ENCODE data around the gene SLC25A28. TPM values are rescaled to one million over a fixed set of nuclear protein-coding genes. Genes with fewer than 3 reads are reported as not detected.

The SLC25A28 gene
- total RNA-seq, result 10 to 100 TPM; 39.2 to 47.2 TPM

DNA sequence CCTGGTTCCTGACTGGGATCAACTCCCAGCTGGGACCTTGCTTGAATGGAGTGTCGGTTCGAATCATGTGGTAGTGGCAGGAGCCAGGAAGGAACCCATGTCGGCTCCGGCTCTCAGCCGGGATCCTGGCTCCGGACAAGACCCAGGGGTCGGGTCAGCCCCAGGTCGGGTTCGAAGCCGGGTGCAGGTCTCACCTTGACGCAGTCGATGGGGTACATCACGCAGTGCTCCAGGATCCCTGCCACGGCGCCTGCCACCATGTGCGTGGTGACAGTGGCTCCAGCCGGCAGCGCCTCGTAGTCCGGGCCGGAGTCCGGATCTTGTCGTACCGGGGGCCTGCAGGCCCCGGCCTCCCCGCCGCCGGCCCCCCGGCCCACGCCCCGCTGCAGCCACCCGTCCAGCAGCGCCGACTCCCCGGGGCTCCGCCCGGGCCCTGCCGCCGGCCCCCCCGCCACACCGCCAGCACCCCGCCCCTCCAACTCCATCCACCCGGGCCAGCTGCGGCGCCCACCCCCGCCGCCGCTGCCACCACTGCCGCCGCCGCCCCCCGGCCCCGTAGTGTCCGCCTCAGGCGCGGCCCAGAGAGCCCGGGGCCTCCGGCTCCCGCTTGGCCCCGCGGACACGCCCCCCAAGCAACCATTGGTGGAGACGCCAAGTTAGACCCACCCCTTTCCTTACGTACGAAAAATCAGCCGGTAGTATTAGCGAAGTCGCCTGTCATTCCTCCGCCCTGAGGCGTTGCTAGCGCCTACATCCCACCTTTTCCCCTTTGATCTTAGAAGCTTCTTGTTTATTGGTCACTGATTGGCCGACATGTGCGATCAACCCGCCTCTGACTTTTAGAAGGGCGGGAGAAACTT, at the start of gene SLC25A28:
SLC25A28 (minus strand) TSS at position 589 of the 860 bp plus-strand sequence; CDS start at position 485, 104 bp downstream.
- peak; percentile 82 for ATAC-seq (replicated peaks)
- no peaks in the 10 kb centered on the region for H3K9me3 Mint-ChIP-seq
- H3K36me3 Mint-ChIP-seq (ENCODE audit: low read depth), result peaks cover 42% of the 10 kb centered on the region
- peak within 1 kb of the TSS; percentile 96 for H3K27ac Mint-ChIP-seq
- no peaks in the 10 kb centered on the region for H3K27me3 Mint-ChIP-seq
- peaks cover 39% of the 10 kb centered on the region for H3K4me1 Mint-ChIP-seq
- peak within 1 kb of the TSS; percentile 91 for H3K4me3 Mint-ChIP-seq

DNA sequence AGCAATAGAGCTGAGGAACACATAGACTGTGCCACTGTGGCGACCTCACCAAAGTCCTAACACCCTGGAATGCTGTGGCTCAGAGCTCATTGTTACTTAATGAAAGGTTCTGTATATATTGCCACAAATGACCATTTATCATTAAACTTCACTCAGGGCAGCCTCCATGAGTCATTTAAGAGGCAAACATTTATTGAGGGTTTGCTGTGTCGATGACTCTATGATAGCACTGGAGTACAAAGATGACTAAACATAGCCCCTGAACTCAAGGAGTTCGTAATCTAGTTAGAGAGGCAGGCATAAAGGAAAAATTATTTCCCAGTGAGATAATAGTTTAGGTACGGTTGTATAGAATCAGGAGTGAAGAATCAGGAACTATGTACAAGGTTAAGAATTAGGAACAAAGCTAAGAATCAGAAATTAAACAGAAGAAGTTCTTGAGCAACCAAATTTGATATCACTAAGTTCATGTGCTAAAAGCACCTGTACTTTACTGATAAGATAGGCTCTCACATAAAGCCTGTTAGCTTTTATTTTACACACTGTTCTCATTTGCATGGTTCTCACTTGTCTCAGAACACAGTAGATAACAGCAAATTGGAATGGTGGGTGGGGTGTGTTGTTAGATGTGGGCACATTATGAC, 47.0 kb upstream of the SLC25A28 start:
- no peak for ATAC-seq (replicated peaks)
- no peak overlapping the region for H3K27ac Mint-ChIP-seq
- H3K9me3 Mint-ChIP-seq, result no peaks in the 10 kb centered on the region
- H3K4me3 Mint-ChIP-seq, result no peak overlapping the region
- H3K36me3 Mint-ChIP-seq (ENCODE audit: low read depth), result peaks cover 38% of the 10 kb centered on the region
- no peaks in the 10 kb centered on the region for H3K27me3 Mint-ChIP-seq
- no peaks in the 10 kb centered on the region for H3K4me1 Mint-ChIP-seq

- Mint-ChIP-seq H3K27me3 (no peaks in the 10 kb centered on the region), H3K4me3 (no peak overlapping the region), H3K27ac (no peak overlapping the region), H3K9me3 (no peaks in the 10 kb centered on the region), H3K4me1 (peaks cover under 1% of the 10 kb centered on the region), H3K36me3 (ENCODE audit: low read depth) (peaks cover 43% of the 10 kb centered on the region)
- ATAC-seq (replicated peaks), result no peak
Observed at GRCh38 chr10:99665304-99665703, 45.1 kb upstream of the SLC25A28 start.

- no peak for ATAC-seq (replicated peaks)
- no peak overlapping the region for H3K27ac Mint-ChIP-seq
- no peak overlapping the region for H3K4me3 Mint-ChIP-seq
- H3K4me1 Mint-ChIP-seq, result peaks cover 13% of the 10 kb centered on the region
- H3K27me3 Mint-ChIP-seq, result peaks cover 1% of the 10 kb centered on the region
- peaks cover 30% of the 10 kb centered on the region for H3K36me3 Mint-ChIP-seq (ENCODE audit: low read depth)
- no peaks in the 10 kb centered on the region for H3K9me3 Mint-ChIP-seq
Observed at GRCh38 chr10:99661377-99661763, 41.1 kb upstream of the SLC25A28 start.

DNA sequence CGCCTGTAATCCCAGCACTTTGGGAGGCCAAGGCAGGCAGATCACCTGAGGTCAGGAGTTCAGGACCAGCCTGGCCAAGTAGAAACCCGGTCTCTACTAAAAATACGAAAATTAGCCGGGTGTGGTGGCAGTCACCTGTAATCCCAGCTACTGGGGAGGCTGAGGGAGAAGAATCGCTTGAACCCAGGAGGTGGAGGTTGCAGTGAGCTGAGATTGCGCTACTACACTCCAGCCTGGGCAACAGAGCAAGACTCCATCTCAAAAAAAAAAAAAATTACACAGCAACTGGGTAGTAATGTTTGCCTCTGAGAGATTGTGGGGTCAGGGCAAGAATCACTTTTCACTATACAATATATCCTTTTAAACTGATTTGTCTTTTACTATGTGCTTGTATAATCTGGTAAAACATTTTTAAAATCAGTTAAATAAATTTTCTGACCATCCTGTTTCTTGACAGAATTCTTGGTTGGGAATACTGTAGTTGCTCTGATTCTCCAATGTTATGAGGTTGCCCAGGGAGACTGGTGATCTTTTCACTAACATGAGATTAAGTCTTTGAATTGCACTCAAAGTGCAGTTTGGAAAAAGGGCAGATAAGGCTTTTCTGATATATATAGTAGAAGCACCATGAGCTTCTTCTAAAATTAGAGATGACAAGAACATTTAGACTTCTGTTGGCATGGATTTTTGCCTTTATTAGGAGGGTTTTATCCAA, 40.6 kb upstream of the SLC25A28 start:
- H3K4me1 Mint-ChIP-seq, result peaks cover 13% of the 10 kb centered on the region
- ATAC-seq (replicated peaks), result no peak
- H3K9me3 Mint-ChIP-seq, result no peaks in the 10 kb centered on the region
- peaks cover 7% of the 10 kb centered on the region for H3K27me3 Mint-ChIP-seq
- peaks cover 26% of the 10 kb centered on the region for H3K36me3 Mint-ChIP-seq (ENCODE audit: low read depth)
- peak overlapping the region; percentile 88 for H3K4me3 Mint-ChIP-seq
- H3K27ac Mint-ChIP-seq, result no peak overlapping the region

DNA sequence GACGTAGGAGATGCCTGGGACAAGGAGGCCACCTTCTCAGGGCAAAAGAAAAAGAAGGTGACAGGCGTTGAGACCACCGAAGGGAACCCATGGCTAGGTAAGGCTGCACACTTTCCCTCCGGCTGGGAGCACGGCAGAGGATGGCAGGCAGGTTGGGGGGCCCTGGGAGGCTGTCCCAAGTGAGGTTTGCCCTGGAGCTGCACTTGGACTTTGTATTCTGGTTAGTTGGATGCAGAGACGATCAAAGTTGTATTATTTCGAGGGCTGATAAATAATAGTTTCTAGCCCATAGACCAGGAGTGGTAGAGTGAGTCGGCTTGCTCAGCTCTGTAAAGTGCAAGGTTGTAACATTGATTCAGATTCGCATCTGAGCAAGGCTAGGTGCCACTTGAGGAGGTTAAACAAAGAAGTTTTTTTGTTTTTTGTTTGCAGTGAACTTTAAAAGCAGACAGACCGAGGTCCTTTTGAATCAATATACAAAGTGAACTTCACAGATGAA, 39.7 kb upstream of the SLC25A28 start:
- Mint-ChIP-seq H3K4me3 (peak overlapping the region; percentile 88), H3K36me3 (ENCODE audit: low read depth) (peaks cover 18% of the 10 kb centered on the region), H3K9me3 (no peaks in the 10 kb centered on the region), H3K27ac (peak overlapping the region; percentile 86), H3K27me3 (peaks cover 11% of the 10 kb centered on the region), H3K4me1 (peaks cover 13% of the 10 kb centered on the region)
- no peak for ATAC-seq (replicated peaks)

DNA sequence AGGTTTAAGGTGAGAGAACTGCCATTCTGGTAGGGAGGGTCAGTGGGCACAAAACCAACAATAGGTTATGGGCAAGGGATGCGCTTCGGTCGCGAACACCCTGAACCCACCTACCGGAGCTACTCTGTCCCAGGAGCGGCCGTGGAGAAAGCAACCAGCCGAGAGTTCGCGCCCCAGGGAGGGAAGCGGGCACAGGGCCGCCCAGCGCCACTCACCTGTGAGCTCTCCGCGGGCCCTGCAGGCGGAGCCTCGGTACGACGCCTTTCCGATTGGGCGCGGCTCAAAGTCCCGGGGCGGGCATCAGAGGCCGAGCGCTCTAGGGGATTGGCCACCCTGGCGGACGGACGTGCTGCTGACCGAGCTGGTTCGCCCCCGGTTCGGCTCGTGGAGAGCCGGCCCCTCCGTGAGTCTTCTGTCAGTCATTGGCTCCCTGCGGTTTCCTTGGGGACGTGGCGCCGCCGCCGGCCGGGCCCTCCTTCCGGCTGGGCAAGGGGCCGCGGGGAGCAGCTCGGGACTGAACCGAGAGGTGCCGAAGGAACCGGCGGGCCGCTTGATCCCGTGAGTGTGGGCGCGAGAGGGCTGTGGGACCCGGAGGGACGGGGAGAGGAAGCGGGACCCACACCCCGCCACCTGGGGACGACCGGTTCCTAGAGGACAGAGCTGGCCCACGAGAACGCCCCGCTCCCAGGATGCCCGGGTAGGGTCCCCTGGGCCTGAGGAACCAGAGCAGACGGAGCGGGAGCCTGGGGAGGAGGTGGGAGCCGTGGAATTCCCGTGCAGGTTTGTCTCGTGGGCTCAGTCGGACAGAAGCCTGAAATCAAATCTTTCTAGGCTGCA, 39.0 kb upstream of the SLC25A28 start, which contains the start of gene ENTPD7:
ENTPD7 (plus strand) TSS at position 479 of the 837 bp plus-strand sequence. CDS start 448 bp downstream, outside the sequence.
- Mint-ChIP-seq H3K4me1 (peaks cover 13% of the 10 kb centered on the region), H3K36me3 (ENCODE audit: low read depth) (peaks cover 18% of the 10 kb centered on the region), H3K4me3 (peak within 1 kb of the TSS; percentile 88), H3K27me3 (peaks cover 13% of the 10 kb centered on the region), H3K27ac (peak within 1 kb of the TSS; percentile 86), H3K9me3 (no peaks in the 10 kb centered on the region)
- ATAC-seq (replicated peaks), result peak; percentile 98

DNA sequence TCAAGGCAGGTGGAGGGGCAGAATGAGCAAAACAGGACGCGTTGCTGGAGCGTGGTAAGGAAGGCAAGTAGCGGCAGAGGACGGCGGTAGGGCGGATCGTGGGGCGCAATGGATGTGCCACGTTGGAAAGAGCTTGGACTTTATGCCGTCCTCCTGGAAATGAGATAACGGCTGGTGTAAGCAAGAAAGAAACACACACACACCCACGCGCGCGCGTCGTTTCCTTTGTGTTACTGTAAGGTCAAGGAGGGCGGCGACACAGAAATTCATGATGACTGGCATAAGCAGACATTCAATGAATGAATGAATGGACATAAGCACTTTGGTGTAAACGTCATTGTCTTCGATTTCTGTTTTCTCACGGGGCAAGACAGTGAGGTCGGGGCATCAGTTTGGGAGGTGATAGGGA, 38.4 kb upstream of the SLC25A28 start:
- H3K27ac Mint-ChIP-seq, result peak overlapping the region; percentile 86
- ATAC-seq (replicated peaks), result peak; percentile 64
- no peaks in the 10 kb centered on the region for H3K9me3 Mint-ChIP-seq
- H3K4me1 Mint-ChIP-seq, result peaks cover 13% of the 10 kb centered on the region
- peaks cover 15% of the 10 kb centered on the region for H3K27me3 Mint-ChIP-seq
- H3K36me3 Mint-ChIP-seq (ENCODE audit: low read depth), result peaks cover 14% of the 10 kb centered on the region
- H3K4me3 Mint-ChIP-seq, result peak overlapping the region; percentile 88

GRCh38 chr10:99656199-99657064, 36.2 kb upstream of the SLC25A28 start:
- no peaks in the 10 kb centered on the region for H3K36me3 Mint-ChIP-seq (ENCODE audit: low read depth)
- H3K27me3 Mint-ChIP-seq, result peaks cover 21% of the 10 kb centered on the region
- ATAC-seq (replicated peaks), result no peak
- no peaks in the 10 kb centered on the region for H3K9me3 Mint-ChIP-seq
- H3K27ac Mint-ChIP-seq, result no peak overlapping the region
- H3K4me1 Mint-ChIP-seq, result peaks cover 13% of the 10 kb centered on the region
- H3K4me3 Mint-ChIP-seq, result no peak overlapping the region

DNA sequence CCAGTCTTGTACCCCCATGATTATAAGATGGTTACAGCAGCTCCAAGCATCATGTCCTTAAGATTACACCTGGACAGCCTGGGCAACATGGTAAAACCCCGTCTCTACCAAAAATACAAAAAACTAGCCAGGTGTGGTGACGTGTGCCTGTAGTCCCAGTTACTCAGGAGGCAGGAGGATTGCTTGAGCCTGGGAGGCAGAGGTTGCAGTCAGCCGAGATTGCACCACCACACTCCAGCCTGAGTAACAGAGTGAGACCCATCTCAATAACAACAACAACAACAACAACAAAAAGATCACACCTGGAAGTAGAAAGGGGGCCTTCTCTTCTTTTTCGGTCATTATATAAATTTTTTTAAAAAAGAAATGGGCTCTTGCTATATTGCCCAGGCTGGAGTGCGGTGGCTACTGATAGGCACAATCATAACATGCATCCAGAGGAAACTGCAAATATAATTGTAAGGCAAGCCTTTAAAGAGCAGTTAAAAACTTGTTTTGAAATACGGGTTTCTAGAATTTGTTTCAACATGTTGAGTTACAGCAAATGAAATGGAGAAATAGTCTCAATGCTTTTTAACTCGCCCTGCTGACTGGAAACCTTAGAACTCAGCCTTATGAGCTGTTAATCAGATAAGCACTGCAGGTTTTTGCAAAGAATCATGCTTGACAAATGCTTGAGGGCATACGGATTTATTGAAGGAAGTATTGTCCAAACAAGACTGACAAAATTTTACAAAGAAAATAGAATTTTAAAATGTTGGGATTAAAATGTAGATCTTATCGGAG, 34.3 kb upstream of the SLC25A28 start:
- no peak for ATAC-seq (replicated peaks)

GRCh38 chr10:99652800-99653390, 32.7 kb upstream of the SLC25A28 start:
- Mint-ChIP-seq H3K4me1 (no peaks in the 10 kb centered on the region), H3K27me3 (peaks cover 36% of the 10 kb centered on the region), H3K4me3 (no peak overlapping the region), H3K9me3 (no peaks in the 10 kb centered on the region), H3K36me3 (ENCODE audit: low read depth) (no peaks in the 10 kb centered on the region), H3K27ac (no peak overlapping the region)
- ATAC-seq (replicated peaks), result no peak

More for the DNA sequence above, 34.3 kb upstream of the SLC25A28 start:
- Mint-ChIP-seq H3K4me3 (no peak overlapping the region), H3K27me3 (peaks cover 28% of the 10 kb centered on the region), H3K36me3 (ENCODE audit: low read depth) (no peaks in the 10 kb centered on the region), H3K4me1 (peaks cover 5% of the 10 kb centered on the region), H3K9me3 (no peaks in the 10 kb centered on the region), H3K27ac (no peak overlapping the region)

DNA sequence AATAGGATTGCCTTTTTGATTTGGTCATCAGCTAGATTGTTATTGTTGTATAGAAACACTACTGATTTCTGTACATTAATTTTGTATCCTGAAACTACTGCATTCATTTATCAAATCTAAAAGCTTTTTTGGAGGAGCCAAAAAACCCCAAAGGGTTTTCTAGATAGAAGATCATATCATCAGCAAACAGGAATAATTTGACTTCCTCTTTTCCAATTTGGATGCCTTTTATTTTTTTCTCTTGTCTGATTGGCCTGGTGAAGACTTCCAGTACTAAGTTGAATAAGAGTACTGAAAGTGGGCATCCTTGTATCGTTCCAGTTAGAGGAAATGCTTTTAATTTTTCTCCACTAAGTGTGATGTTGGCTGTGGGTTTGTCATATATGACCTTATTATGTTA, 28.5 kb upstream of the SLC25A28 start:
- no peaks in the 10 kb centered on the region for H3K4me1 Mint-ChIP-seq
- H3K27me3 Mint-ChIP-seq, result peaks cover 31% of the 10 kb centered on the region
- H3K9me3 Mint-ChIP-seq, result no peaks in the 10 kb centered on the region
- H3K27ac Mint-ChIP-seq, result no peak overlapping the region
- ATAC-seq (replicated peaks), result no peak
- H3K36me3 Mint-ChIP-seq (ENCODE audit: low read depth), result no peaks in the 10 kb centered on the region
- H3K4me3 Mint-ChIP-seq, result no peak overlapping the region
